SU-DHL-6 (cell line): ENCODE results near the gene CEMP1.

Experiments
- CTCF ChIP-seq: fragments of 200-600 bp; sonication (generic); IDR thresholded peaks from one replicate; pipeline ENCODE4 v1.5.1; 2017; ENCODE audit warnings: antibody characterized with exemption, mild to moderate bottlenecking, low read length, moderate library complexity; ENCODE audit not compliant: insufficient read depth, poor library complexity, severe bottlenecking
- EZH2phosphoT487 ChIP-seq: fragments of 200-600 bp; sonication (generic), shearing (Covaris generic); conservative IDR thresholded peaks from 2 replicates; pipeline ENCODE4 v1.6.1; 2018; ENCODE audit warnings: mild to moderate bottlenecking, antibody characterized with exemption, low read length, moderate library complexity, mixed read lengths

GRCh38 chr16:2507665-2508064 lies 23.5 kb downstream of the CEMP1 start:
- TF ChIP-seq CTCF, result no peak
- TF ChIP-seq EZH2phosphoT487, result no peak
